Adipose tissue (tissue), 3 donors: ENCODE measurements around the gene TMEM35A. TPM values are rescaled to one million over a fixed set of nuclear protein-coding genes. Genes with fewer than 3 reads are reported as not detected.

Experiments
- H3K27ac ChIP-seq: one replicate; pipeline ENCODE4 v1.5.1; 2013; ENCODE audit warnings: low read depth, low read length
- WGBS, 3 donors: extraction: QIAGEN DNeasy Blood & Tissue Kit; methylation state at CpG; one replicate each; pipeline ENCODE4 v1.1.7; 2013; 5-methylcytosine and 5-hydroxymethylcytosine counted together
- polyA plus RNA-seq, 3 donors: library from polyadenylated mRNA; stranded (reverse); fragments of 200-250 nt; gene quantifications; one replicate each; pipeline ENCODE4 v1.2.3, GENCODE V29; 2013
- donor health status: healthy with polysubstance abuse.
- donor health status: Bipolar disorder and iron deficiency.
- donor health status: healthy.

Gene TMEM35A
- polyA plus RNA-seq, 3 donors, result 0.24 to 1.2 (median 0.28) TPM

- WGBS, 3 donors, result 64 to 99% (median 89%) methylated on average over 2 of the region's 2 CpGs
- H3K27ac ChIP-seq, result no peak overlapping the region
Measured at GRCh38 chrX:101136235-101136634, 57.6 kb downstream of the TMEM35A start.

Other genes starting within 250 kb of the TMEM35A start
- gene NOX1, start 204.5 kb upstream of the TMEM35A start, polyA plus RNA-seq, result under 1 TPM in 1 of 3 donors, not detected in 2; 0.02 TPM
- gene XKRX, start 150.0 kb upstream of the TMEM35A start, polyA plus RNA-seq, result under 1 TPM in 2 of 3 donors, not detected in 1; 0.06 TPM
- not detected for gene ARL13A, start 109.2 kb upstream of the TMEM35A start, polyA plus RNA-seq
- gene TRMT2B, start 26.8 kb upstream of the TMEM35A start, polyA plus RNA-seq, result 1 to 10 TPM; 3.9 to 8.5 (median 7.8) TPM
- 1 to 10 TPM in 1 of 3 donors, under 1 TPM in 2; 0.16 to 2.1 (median 0.55) TPM for gene CENPI, start 19.3 kb downstream of the TMEM35A start, polyA plus RNA-seq
- gene DRP2, start 140.9 kb downstream of the TMEM35A start, polyA plus RNA-seq, result under 1 TPM in 1 of 3 donors, not detected in 2; 0.01 TPM
- gene TAF7L, start 212.5 kb downstream of the TMEM35A start, polyA plus RNA-seq, result under 1 TPM in 2 of 3 donors, not detected in 1; 0.02 to 0.06 TPM